ENCODE results near the gene SETD5. TPM values are rescaled to one million over a fixed set of nuclear protein-coding genes. Genes with fewer than 3 reads are reported as not detected.
A peak's percentile ranks its signal among the peaks of the same experiment; 100 is the strongest.

The SETD5 gene
- total and polyA plus RNA-seq, 4 donors: 23.7 to 178 (median 67.6) TPM

DNA sequence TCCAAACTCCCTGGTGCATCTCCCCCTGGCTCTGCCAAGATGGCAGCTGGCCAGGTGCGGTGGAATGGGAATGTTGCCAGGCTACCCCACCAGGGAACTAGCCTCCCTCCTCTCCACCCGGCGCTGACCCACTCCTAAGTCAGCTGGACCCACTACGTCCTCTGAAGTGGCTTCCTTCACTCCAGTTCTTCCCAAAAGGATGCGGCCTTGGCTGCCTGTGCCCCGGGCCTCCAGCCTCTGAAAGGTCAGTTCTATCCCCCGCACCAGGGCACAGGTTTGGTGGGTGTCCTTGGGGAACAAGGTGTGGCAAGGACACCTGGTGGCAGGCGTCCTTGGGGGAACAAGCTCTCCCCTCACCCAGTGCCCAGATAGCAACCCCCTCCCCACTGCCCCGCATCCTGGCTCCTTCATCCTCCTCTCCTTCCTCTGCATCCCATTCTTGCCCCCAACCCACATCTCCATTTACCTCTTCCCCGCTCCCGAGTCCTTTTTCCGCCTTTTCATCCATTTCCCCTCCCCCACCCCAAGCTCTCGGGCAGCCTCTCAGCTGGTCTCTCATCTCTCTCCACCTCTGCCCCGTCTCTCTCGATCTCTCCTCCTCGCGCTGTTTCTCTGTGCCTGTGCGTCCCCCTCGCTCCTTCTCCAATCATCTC lies 102.2 kb downstream of the SETD5 start:
- DNase-seq (no peak), ATAC-seq (ENCODE audit: insufficient read depth, low FRiP score) (no peak)
- Histone ChIP-seq H3K27ac (ENCODE audit: low read depth in 1 of 2, low read length in 1 of 2) (no peak overlapping the region), H3K4me3 (no peak overlapping the region), H3K9ac (ENCODE audit: insufficient read depth in 1 of 2, low read length in 2 of 2) (no peak overlapping the region), H3K9me3 (ENCODE audit: control insufficient read depth in 4 of 4, insufficient read depth in 3 of 4, low read length in 3 of 4) (no peaks in the 10 kb centered on the region), H3K36me3 (ENCODE audit: control insufficient read depth in 4 of 4, insufficient read depth in 4 of 4, low read length in 4 of 4) (no peaks in the 10 kb centered on the region), H3K27me3 (ENCODE audit: control insufficient read depth in 3 of 3, insufficient read depth in 3 of 3, low read length in 2 of 3) (peaks cover 0 to 25% (median 11%) of the 10 kb centered on the region in 3 donors), H3K4me1 (ENCODE audit: control insufficient read depth in 5 of 5, insufficient read depth in 5 of 5, low read length in 5 of 5) (peaks cover 0 to 6% (median 0%) of the 10 kb centered on the region in 5 donors)
- 25 to 41% methylated on average over 19 of the region's 19 CpGs for WGBS, 2 donors
- TF ChIP-seq CTCF (IDR thresholded peaks at IDR 0.05; ENCODE audit: control extremely low read depth, extremely low read depth): no peak

DNA sequence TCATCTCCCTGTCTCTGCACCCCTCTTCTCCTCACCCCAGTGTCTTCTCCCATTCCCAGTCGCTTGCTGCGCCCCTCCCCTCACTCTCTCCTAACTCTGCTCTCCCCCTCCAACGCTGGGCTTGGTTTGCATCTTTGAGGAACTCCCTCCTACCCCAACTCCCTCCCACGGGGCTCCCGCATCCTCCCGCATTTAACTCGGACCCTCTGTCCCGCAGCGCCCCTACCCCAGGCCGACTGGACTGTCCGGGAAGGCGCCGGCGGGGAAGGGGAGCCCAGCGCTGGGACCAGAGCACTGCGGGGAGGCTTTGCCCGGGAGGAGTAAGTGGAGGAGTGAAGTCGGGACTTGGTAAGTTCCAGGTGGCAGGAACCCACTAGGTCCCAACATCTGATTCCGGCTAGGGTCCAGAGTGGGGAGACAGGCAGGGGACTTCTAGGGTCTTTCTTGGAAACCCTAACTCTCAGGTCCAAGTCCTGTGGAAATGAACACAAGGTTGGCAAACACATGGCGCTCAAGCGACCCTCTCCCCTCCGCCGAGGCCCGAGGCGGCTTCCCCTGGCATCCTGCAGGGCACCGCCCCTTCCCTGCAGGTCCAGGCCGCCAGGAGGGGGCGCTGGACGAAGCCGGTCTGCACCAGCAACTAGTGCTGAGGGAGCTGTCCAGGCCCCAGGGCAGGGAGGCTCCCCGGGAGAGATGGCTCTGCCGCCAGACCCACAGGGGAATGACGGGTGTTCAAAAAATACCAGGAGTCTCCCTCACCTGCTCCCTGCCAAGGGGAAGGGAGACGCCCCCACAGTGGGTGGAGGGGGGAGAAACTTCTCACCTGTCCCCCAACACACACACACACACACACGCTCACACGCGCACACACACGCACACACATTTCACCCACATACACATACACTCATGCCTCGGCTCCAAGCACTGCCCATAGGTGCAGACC lies 103.0 kb downstream of the SETD5 start:
- TF ChIP-seq CTCF (IDR thresholded peaks at IDR 0.05; ENCODE audit: control extremely low read depth, extremely low read depth): no peak
- Histone ChIP-seq H3K27me3 (ENCODE audit: control insufficient read depth in 3 of 3, insufficient read depth in 3 of 3, low read length in 2 of 3) (peaks cover 0 to 25% (median 11%) of the 10 kb centered on the region in 3 donors), H3K9me3 (ENCODE audit: control insufficient read depth in 4 of 4, insufficient read depth in 3 of 4, low read length in 3 of 4) (no peaks in the 10 kb centered on the region), H3K4me1 (ENCODE audit: control insufficient read depth in 5 of 5, insufficient read depth in 5 of 5, low read length in 5 of 5) (peaks cover 0 to 6% (median 0%) of the 10 kb centered on the region in 5 donors), H3K36me3 (ENCODE audit: control insufficient read depth in 4 of 4, insufficient read depth in 4 of 4, low read length in 4 of 4) (no peaks in the 10 kb centered on the region), H3K4me3 (no peak overlapping the region), H3K9ac (ENCODE audit: insufficient read depth in 1 of 2, low read length in 2 of 2) (no peak overlapping the region), H3K27ac (ENCODE audit: low read depth in 1 of 2, low read length in 1 of 2) (no peak overlapping the region)
- ATAC-seq (ENCODE audit: insufficient read depth, low FRiP score) (no peak), DNase-seq (peak; percentile 39 to 53 (median 48))
- WGBS, 2 donors: 12 to 14% methylated on average over 34 to 39 of the region's 39 CpGs

DNA sequence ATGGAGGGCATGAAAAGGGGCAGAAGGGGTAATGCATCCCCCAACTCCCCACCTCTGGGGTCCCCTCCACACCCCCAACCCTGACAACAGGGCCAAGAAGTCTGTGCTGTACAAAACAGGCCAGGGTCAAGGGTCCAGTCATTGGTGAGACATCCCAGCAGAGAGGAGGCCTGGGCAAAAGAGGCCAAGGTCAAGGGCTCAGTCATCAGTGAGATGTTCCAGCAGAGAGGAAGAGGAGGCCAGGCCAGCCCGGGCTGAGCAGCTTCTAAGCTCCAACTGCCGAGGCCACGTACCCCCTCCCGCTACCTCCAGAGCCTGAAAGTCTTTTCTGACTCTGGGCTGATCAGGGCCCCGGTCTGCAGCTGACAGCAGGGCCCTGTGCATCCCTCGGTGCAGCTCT lies 103.8 kb downstream of the SETD5 start:
- WGBS, 2 donors: 76 to 77% methylated on average over 6 of the region's 6 CpGs
- peaks cover 0 to 25% (median 11%) of the 10 kb centered on the region in 3 donors for H3K27me3 ChIP-seq (ENCODE audit: control insufficient read depth in 3 of 3, insufficient read depth in 3 of 3, low read length in 2 of 3)
- H3K4me3 ChIP-seq: no peak overlapping the region
- no peak overlapping the region for H3K27ac ChIP-seq (ENCODE audit: low read depth in 1 of 2, low read length in 1 of 2)
- H3K36me3 ChIP-seq (ENCODE audit: control insufficient read depth in 4 of 4, insufficient read depth in 4 of 4, low read length in 4 of 4): no peaks in the 10 kb centered on the region
- DNase-seq (no peak), ATAC-seq (ENCODE audit: insufficient read depth, low FRiP score) (no peak)
- H3K9ac ChIP-seq (ENCODE audit: insufficient read depth in 1 of 2, low read length in 2 of 2): no peak overlapping the region
- TF ChIP-seq CTCF (IDR thresholded peaks at IDR 0.05; ENCODE audit: control extremely low read depth, extremely low read depth): no peak
- H3K4me1 ChIP-seq (ENCODE audit: control insufficient read depth in 5 of 5, insufficient read depth in 5 of 5, low read length in 5 of 5): peaks cover 0 to 6% (median 0%) of the 10 kb centered on the region in 5 donors
- H3K9me3 ChIP-seq (ENCODE audit: control insufficient read depth in 4 of 4, insufficient read depth in 3 of 4, low read length in 3 of 4): no peaks in the 10 kb centered on the region

Data from lung (tissue), 12 donors.